ENCODE data around the gene AQP1. TPM values are rescaled to one million over a fixed set of nuclear protein-coding genes. Genes with fewer than 3 reads are reported as not detected.

AQP1 gene
- total and polyA plus RNA-seq, 8 donors: 146 to 450 (median 231) TPM

DNA sequence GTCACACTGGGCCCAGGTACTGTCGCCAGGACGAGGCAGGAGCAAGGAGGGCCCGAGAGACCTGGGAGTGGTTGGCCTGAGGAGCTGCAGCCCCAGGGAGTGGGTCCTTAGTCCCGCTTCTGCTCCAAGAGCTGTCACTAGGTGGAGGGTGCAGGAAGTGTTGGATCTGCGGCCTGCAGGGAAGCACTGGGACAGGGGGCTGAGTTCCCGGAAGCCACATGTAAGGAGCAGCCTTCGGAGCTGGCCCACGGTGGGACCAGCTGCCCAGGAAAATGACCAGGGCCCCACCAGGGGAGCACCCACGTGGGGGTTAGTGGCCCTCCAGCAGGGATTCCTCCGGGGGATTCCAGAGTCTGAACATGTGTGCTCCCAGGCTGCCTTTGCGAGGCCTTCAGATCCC, 9.2 kb upstream of the AQP1 start:
- 88 to 89% methylated on average over 11 of the region's 11 CpGs for WGBS, 2 donors
- FAIRE-seq: no peak
- intact Hi-C loops (cut with DNase I): no loop called here
- H3K36me3 ChIP-seq: no peaks in the 10 kb centered on the region
- H3K4me3 ChIP-seq: no peak overlapping the region
- H3K27me3 ChIP-seq: no peaks in the 10 kb centered on the region
- peaks cover 27 to 30% (median 29%) of the 10 kb centered on the region in 3 donors for H3K4me1 ChIP-seq
- ATAC-seq: no peak
- peak in 1 of 6 donors; percentile 54 for DNase-seq
- no peaks in the 10 kb centered on the region for H3K9me3 ChIP-seq
- no peak for TF ChIP-seq CTCF (IDR thresholded peaks at IDR 0.05)
- H3K27ac ChIP-seq: no peak overlapping the region

GRCh38 chr7:30903146-30903545, 8.5 kb upstream of the AQP1 start:
- DNase-seq (no peak), FAIRE-seq (no peak), ATAC-seq (no peak)
- Histone ChIP-seq H3K4me3 (no peak overlapping the region), H3K9me3 (no peaks in the 10 kb centered on the region), H3K4me1 (peaks cover 20 to 29% (median 29%) of the 10 kb centered on the region in 3 donors), H3K36me3 (no peaks in the 10 kb centered on the region), H3K27ac (no peak overlapping the region), H3K27me3 (no peaks in the 10 kb centered on the region)
- 95 to 100% methylated on average over 8 of the region's 8 CpGs for WGBS, 2 donors
- intact Hi-C loops (cut with DNase I): no loop called here
- no peak for TF ChIP-seq CTCF (IDR thresholded peaks at IDR 0.05)

DNA sequence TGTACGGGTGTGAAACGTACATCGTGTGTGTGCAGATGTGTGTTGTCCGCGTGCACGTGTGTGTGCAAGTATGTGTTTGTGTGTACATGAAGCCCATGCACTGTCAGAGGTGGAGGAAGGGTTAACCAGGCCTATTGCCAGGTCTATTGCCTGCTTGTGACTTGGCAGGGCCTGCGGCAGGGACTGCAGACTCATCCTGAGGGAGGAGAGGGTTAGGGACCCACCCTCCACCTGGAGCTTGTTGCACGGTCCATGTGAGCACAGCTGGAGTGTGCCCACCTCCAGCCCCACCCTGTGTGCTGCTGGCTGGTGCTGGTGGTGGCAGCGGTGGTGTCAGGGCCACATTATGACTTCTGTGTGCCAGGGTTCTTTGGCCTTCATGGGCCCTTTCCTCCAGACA, 7.1 kb upstream of the AQP1 start:
- FAIRE-seq (no peak), ATAC-seq (no peak), DNase-seq (peak in 1 of 6 donors; percentile 40)
- peak overlapping the region; percentile 23 to 67 (median 60) for H3K27ac ChIP-seq
- no peak overlapping the region for H3K4me3 ChIP-seq
- intact Hi-C loops (cut with DNase I): no loop called here
- no peaks in the 10 kb centered on the region for H3K9me3 ChIP-seq
- WGBS, 2 donors: 71 to 75% methylated on average over 9 of the region's 9 CpGs
- no peaks in the 10 kb centered on the region for H3K36me3 ChIP-seq
- peaks cover 9 to 30% (median 25%) of the 10 kb centered on the region in 3 donors for H3K4me1 ChIP-seq
- no peaks in the 10 kb centered on the region for H3K27me3 ChIP-seq
- no peak for TF ChIP-seq CTCF (IDR thresholded peaks at IDR 0.05)

DNA sequence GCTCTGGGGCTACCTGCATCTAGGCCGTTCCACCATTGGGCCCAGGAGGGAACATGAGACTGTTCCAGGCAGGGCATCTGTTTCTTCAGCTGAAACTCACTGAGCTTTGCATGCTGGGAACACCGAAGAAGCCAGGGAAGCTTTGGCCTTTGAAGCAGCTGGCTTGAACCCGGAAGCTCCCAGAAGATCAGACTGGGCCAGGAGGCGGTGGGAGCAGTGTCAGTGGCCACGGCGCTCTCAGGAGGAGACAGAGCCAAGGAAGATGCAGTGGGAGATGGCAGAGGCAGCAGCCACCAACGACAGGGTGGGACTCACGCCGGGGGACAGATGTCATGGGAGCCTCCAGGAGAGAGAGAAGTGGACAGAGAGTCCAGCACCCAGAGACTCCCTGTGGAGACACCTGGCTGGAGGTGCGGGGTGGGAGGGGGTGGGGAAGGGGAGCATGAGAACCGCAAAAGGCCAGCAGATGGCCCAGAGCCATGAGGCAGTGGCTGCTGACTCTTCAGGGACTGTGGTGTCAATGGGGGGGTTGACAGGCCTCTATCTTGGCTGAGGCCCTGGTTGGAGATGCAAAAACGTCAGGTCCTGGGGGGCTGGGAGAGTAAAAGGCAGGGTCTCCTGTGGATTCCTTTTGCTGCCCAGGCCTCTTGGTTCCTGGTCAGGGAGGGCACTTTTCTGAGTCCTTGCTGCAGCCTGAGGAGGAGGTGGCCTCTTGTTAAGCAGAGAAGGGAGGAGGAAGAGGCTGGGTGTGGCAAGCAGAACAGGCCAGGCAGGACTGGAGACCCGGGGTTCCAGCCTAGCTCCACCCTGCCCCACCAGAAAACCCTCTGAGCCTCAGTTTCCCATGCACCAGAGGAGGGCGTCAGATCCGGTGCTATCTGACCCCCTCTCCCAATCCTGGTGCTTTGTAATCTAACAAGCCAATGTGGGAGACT, 6.3 kb upstream of the AQP1 start:
- Histone ChIP-seq H3K9me3 (no peaks in the 10 kb centered on the region), H3K4me1 (peaks cover 13 to 35% (median 28%) of the 10 kb centered on the region in 3 donors), H3K27me3 (no peaks in the 10 kb centered on the region), H3K27ac (peak overlapping the region; percentile 23 to 67 (median 60)), H3K36me3 (no peaks in the 10 kb centered on the region), H3K4me3 (peak overlapping the region; percentile 12 to 47 (median 20))
- intact Hi-C loops (cut with DNase I): no loop called here
- DNase-seq (peak in 5 of 6 donors; percentile 72 to 78 (median 75)), ATAC-seq (peak; percentile 69 to 87 (median 75)), FAIRE-seq (no peak)
- no peak for TF ChIP-seq CTCF (IDR thresholded peaks at IDR 0.05)
- WGBS, 2 donors: 28 to 32% methylated on average over 15 of the region's 15 CpGs

DNA sequence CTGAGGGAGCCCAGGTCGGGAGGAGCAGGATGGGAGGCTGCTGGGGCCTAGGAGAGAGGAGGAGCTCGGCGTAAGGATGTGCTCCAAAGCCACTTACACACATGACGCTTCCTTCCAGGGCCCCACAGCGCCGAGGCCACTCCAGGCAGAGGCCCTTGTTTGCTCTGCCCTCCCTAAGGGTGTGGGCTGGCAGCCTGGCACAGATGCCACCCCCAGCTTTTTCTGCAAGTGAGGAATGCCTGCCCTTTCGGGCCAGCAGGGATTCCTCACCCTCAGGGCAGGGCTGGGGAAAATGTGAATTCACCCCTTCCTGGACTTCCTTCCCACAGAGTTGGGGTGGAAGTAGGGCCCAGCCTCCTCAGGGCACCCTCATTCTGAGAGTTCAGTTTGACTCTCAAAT, 5.6 kb upstream of the AQP1 start:
- no peaks in the 10 kb centered on the region for H3K36me3 ChIP-seq
- intact Hi-C loops (cut with DNase I): no loop called here
- FAIRE-seq (no peak), ATAC-seq (peak; percentile 43 to 68 (median 48)), DNase-seq (peak in 4 of 6 donors; percentile 44 to 79 (median 59))
- H3K4me3 ChIP-seq: peak overlapping the region; percentile 12 to 47 (median 20)
- no peaks in the 10 kb centered on the region for H3K27me3 ChIP-seq
- no peaks in the 10 kb centered on the region for H3K9me3 ChIP-seq
- TF ChIP-seq CTCF (IDR thresholded peaks at IDR 0.05): no peak
- 17 to 26% methylated on average over 7 of the region's 7 CpGs for WGBS, 2 donors
- H3K27ac ChIP-seq: peak overlapping the region in 3 of 4 donors; percentile 53 to 67 (median 66)
- peaks cover 15 to 41% (median 31%) of the 10 kb centered on the region in 3 donors for H3K4me1 ChIP-seq
